NCI-H1417 (cell line): Measurements from ENCODE around the gene GNB1L.
"Not testable (repeated sequence)": the region's sequence is repeated elsewhere in the genome, so short reads cannot be mapped to it uniquely, and the experiment has no call there.

Source experiments
- DNase-seq, 3 experiments: peaks; one replicate each; lab custom pipeline; 2025; lab: John Stamatoyannopoulos, UW

The GNB1L gene

GRCh38 chr22:19889951-19890350, 35.3 kb upstream of the GNB1L start:
- DNase-seq: no peak

GRCh38 chr22:19888131-19888746, 33.6 kb upstream of the GNB1L start:
- no peak for DNase-seq

GRCh38 chr22:19887256-19887985, 32.7 kb upstream of the GNB1L start:
- peak in 1 of 3 experiments; percentile 27 for DNase-seq

DNA sequence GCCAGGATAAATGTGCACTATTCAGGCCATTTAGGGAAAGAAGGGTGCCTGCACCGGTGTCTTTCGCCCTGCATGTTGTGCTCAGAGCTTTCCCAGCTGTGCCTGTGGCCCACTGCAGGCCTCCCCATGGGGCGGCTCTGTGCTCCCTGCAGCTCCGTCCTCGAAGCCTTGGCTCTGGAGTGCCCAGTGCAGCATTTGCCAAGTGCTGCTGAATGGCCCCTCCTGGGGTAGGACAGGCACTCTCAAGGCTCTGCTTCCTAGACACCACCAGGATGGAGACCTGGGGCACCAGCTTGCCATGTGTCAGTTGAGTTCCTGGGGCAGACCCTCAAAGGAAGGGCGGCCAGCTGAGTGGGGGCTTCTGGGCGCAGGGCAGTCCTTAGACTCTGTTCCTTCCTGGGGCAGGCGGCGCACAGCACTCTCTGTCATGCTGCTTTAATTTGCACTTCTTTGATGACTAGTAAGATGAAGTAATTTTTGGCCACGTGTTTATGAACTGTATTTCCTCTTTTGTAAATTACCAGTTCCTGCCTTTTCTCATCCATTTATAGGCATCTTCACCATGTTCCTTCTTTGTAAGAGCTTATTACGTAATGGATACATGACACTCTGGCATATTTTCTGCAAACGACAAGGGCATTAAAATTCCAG, 32.1 kb upstream of the GNB1L start:
- DNase-seq: no peak

DNA sequence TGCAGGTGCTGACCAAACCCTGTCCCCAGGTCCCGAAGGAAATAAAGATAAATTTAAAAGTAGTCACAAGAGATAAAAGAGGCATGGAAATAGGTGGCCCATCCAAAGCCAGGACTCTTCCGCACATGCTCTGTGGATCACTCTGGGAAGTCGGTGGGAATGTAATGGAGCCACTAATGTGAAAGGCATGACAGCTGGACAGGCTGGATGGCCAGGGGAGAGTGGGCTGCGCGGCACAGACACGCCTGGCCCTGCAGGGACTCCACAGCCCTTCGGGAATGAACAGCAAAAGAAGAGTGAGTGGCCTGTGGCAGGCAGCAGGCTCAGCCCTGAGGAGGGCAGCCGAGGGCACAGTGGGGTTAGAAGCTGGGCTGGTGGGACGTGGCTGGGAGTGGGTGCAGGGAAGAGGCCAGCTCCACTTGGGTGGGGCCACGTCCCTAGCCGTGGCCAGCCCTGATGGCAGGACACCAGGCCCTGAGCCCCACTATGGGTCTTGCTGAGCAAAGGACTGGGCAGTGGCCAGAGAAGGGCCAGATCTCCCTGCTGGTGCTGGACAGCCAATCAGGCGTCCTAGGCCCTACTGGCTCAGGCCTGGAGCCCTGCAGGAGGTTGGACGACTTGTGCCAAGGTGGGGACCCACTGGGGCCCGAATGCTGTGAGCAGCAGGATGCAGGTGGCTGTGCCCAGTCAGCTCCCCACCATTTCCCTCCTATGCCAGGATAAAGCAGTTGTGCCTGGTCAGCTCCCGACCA, 31.3 kb upstream of the GNB1L start:
- no peak for DNase-seq

DNA sequence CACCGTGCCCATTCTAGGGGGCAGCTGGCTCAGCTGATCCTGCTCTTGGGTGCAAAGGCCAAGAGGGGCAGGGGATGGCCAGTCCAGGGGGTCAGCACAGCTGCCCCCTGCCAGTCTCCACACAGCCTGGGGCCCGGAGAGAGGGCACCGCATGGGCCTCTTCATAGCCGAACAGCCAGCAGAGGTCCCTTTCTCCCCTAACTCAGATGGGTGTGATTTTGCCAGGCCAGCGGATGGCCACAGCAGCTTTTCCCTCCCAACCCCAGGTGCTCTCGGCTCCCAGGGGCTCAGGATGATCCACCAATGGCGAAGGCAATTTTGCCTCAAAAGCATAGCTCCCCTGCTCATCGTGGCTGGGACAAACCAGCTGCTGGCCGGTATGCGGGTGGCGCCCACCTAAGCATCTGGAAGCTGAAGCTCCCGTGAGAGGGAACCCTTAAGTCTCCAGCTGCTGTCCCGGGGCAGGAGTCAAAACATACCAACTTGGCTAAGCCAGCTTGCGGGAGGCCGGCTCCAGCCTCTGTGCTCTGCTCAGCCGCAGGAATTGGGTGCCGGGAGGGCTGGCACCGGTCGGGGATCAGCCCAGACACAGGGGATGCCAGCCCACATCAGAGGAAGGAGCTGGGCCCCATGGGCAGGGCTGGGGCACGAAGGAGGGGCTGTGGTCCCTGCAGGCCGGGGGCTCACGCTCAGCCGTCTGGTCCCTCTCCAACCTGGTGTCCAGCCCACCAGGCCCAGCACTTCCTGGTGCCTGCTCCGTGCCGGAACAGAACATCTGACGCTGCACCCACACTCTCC, 30.5 kb upstream of the GNB1L start:
- no peak for DNase-seq

DNA sequence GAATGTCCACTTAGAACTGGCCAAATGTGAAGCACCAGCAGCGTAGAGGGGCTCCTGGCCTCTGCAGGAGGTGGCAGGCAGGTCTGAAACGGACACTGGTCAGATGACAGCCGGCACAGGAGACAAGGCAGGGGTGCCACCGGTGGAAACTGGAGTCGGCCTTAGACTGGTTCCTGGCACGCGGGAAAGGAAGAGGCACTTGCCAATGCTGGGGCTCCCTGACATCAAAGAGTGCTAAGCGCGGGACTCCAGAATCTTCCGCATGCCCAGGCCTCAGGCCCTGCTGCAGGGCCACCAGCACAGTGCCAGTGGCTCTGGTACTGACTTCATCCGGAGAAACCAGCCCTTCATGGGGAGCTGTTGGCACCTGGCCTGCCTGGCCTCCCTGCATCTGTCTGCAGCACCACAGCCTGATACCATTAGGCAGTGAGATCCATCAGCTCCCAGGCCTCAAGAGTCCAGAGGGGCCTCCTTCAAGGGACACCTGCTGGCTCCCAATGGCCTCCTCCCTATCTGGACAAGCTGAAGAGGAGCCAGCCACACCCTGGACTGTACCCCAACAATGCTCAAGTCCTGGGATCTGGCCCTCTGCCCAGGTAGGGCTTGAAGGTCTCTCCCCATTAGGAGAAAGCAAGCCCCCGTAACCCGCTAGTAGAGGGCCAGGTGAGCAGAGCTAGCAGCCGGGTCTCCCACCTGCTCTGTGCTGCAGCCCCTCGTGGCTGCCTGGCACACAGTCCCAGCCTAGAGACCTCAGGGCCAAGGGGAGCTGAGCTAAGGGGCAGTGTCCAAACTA, 29.7 kb upstream of the GNB1L start:
- DNase-seq: no peak

- not testable (repeated sequence) for DNase-seq
Measured at GRCh38 chr22:19883446-19883845, 28.8 kb upstream of the GNB1L start.

GRCh38 chr22:19882446-19883381, 28.0 kb upstream of the GNB1L start:
- DNase-seq: no peak

- no peak for DNase-seq
Measured at GRCh38 chr22:19880786-19881569, 26.3 kb upstream of the GNB1L start.

- DNase-seq: no peak
Measured at GRCh38 chr22:19879992-19880785, 25.5 kb upstream of the GNB1L start.

GRCh38 chr22:19879643-19879991, 24.9 kb upstream of the GNB1L start:
- DNase-seq: no peak

DNA sequence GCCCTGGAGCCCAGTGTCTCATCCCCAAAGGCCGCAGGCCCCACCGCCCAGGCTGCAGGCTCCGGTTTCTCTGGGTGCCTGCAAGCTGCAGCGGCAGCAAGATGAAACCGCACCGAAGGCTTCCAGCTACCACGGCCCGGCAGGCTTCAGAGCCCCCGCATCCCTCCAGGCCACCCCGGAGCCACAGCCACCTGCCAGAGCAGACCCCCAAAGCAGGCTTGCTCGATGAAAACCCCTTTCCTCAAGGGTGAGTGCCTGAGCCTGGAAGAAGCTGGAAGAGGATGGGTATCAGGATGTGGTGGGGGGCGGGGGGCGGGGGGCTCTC, 24.5 kb upstream of the GNB1L start:
- DNase-seq: no peak

- DNase-seq: no peak
Measured at GRCh38 chr22:19878461-19879245, 24.0 kb upstream of the GNB1L start.

DNA sequence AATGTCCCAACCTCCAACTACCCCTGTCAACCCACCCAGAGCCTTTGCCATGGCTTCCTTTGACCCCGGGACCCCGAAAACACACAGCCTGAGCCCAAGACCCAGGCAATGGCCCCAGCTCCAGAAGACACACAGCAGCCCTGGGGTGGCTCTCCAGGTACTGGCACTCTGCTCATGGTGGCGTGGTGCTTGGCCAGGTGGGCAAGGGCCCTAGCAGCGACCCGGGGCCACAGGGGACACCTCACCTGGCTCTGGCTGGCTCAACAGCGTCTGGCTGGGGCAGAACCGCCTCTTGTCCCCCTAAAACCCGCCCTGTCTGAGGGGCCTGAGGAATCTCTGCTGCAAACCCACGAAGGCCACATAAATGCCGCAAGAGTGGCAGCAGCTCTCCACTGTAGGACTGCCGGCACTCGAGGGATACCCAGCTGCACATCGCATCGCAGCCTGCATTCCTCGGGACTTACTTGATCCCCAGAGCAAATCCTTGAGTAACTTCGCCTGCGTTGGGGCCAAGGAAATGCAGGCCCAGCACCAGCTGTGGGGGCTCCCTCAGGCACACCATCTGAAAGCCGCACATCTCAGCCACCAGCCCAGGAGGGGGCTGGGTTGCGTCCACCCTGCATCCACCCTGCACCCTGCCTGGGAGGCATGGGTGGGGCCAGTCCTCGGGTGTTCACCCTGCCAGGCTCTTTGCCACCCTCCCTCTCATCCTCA, 23.1 kb upstream of the GNB1L start:
- no peak for DNase-seq

DNA sequence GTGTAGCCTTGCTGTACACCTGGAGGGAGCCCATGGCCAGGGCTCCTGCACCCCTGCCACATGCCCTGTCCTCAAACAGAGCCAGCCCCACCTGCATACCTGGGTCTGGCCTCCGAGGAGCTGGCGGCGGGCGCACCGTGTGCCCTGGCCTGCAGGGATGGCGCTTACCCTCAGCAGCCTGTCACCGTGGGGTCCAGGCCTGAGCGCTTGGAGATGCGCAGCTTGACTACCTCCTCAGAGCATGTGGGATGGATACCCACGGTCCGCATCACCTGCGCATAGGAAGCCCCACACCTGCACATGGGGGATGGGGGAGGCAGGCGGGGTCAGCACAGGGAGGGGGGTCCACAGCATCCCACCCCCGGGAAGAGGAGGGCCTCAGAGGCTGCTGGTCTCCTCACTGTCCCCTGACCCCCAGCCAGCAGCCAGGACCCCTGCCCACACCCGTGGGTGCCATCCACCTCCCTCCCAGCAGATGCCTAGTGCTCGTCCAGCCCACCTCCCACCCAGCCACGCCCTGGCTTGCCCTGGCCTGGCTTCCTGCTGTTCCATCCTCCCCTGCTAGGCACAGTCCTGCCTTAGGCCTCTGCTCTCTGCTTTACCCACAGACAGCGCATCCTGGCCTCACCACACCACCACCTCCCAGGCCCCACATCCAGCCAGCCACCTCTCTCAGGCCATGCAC, 22.4 kb upstream of the GNB1L start:
- no peak for DNase-seq
